GM18873 (cell line): ENCODE data around the gene KRT2.

Experiments
- ATAC-seq: cut with Tn5 transposase; IDR thresholded peaks from one replicate; pipeline ENCODE4 v1.9.1; 2021; ENCODE audit warnings: mild to moderate bottlenecking, moderate library complexity, moderate number of reproducible peaks; ENCODE audit not compliant: unreplicated experiment, low FRiP score

Gene KRT2

DNA sequence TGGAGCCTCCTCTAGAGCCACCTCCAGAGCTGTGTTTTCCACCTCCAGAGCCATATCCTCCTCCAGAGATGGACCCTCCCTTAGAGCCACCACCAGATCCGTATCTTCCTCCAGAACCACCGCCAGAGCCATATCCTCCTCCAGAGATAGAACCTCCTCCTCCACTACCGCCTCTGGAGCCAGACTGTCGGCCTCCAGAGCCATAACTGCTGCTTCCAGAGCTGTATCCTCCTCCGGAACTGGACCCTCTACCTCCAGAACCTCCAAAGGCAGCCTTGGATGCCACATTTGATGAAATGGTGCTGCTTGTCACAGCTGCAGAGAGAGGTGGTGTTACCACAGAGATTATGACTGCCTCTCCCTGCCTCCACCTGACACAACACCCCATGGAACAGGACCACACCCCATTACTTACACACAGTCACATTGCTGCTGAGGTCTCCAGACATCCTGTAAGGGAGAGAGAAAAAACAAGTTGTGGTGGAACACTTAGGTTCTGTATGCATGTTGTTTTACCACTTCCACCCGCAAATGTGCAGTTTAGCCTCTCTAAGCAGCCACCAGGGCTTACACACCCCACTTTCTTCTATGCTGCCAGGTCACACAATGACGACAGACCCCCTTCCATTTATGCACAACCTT lies 6.8 kb downstream of the KRT2 start:
- ATAC-seq: no peak

DNA sequence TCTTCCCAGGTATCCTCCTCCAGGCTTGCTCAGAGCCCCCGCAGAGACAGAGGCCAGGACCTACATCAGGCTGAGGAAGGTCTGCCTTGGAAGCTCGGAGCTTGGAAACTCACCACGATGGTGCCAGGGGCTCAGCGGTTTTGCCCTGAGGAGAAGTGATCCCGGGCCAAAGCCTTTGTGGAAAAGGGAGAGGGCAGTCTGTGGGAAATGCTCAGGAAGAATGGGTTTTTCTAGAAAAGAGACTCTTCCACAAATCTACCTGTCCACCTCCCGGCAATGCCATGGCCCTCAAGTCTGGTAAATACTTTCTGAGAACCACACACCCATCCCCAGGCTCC lies 8.0 kb downstream of the KRT2 start:
- no peak for ATAC-seq

DNA sequence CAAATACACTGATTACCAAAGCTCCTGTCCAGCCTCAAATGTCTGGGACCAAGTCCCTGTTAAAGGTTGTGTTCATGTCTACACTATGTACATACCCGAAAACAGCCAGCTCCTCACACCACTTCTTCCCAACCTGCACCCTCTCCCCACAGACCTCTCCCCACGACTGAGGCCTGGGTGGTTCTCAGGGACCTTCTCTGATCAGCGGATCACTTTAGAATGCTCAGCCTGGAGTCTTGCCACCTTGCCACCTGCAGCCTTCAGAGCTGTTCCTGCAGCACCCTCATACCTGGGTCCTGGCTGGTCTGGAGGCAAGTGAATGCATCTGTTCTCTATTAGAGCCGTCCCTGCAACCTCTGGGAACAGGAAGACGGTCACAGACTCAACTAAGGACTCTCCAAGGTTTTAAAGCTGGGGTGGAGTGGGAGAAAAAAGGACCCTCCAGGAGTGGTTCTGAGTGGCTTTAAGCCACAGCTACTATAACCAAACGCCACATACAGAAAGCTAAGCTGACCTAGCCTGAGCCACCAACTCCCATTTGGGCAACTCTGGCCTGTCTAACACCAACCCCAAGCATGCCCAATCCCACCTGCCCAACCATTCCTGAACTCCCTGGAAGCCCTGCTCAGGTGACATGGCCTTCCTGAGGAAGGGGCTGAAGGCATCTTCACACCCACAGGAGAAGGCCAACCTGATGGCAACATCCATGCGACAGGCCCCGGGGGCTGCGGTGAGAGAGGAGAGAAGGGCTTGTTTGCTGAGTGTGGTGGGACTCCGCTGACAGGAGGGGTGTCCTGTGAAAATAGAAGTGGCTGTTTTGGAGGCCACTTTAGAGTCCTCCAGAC lies 8.6 kb downstream of the KRT2 start:
- ATAC-seq: no peak

DNA sequence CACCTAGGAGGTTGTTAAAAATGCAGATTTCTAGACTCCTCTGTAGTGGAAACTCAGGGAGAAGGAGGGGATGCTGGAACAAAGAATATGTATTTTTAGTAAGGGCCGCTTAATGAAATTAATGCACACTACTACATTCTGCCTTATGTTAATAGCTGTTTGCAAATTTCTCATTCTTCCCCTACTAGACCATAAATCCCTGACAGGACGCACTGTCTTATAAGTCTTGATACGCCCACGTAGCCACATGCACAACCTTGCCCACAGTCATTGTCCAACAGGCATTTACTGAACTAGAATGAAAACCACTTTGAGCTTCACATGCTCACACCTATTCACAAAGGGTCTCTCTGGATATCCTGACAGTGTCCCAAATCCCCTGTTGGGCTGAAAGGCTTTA lies 10.5 kb downstream of the KRT2 start:
- ATAC-seq: no peak

DNA sequence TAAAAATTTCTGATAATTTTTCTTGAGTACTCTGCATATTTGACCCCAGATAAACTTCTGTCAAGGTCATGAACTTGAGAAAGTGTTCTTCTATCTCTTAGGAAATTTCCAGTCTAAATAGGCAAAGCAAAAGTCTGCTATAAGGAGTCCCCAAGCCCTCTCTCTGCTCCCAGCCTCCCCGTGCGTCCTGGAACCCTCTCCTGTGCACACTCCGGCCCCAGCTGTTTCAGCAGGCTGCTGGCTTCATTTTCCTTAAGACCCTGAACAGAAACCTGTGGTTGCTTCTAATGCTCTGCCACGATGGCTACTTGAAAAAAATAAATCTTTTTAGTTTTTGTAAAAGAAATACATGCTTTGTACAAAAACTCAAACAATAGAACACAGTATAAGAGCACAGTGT lies 14.7 kb downstream of the KRT2 start:
- ATAC-seq: no peak

DNA sequence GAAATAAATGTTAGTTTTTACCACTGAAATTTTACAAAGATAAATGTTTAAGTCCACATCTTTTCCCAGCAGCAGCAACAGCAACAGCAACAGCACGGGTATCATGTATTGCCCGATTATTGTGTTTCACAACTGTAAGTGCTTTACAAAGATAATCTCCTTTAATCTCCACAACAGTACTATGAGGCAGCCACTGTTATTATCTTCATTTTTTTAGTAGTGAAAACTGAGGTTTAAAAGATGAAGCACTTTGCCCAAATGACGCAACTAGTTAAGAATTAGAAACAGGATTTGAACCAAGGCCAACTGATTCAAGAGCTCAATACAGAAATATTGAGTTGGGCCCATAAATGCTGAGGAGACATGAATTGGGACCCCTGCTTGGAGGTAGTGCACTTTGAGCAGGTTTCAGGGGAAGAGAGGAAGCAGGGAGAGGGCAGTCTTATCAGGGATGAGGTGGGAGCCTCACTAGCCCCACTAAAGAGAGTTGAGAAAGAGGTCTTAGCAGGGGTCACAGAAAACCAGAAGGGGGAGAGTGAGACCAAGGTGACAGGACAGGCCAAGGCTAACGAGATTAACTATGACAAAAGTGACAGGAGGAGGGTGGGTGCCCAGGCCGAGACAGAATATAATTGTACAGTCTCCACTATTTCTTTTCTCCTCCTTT lies 15.3 kb downstream of the KRT2 start:
- no peak for ATAC-seq

DNA sequence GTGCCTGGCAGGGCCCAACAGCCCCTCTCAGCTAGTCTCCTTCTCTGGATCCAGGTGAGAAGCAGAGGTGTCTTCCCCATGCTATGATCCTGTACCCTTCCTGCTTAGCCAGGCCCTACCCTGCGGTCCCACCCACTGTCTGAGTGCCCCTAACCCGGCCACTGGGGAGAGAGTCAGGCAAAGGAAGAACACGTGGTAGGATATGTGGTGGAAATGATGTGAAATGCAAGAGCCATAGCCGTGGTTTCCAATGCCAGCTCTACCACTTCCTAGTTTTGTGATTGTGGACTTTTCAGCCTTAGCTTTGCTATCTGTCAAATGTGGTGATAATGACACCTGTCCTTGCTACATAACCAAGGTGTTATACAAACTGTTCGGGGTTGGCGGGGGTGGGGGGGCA lies 15.8 kb downstream of the KRT2 start:
- ATAC-seq: no peak

DNA sequence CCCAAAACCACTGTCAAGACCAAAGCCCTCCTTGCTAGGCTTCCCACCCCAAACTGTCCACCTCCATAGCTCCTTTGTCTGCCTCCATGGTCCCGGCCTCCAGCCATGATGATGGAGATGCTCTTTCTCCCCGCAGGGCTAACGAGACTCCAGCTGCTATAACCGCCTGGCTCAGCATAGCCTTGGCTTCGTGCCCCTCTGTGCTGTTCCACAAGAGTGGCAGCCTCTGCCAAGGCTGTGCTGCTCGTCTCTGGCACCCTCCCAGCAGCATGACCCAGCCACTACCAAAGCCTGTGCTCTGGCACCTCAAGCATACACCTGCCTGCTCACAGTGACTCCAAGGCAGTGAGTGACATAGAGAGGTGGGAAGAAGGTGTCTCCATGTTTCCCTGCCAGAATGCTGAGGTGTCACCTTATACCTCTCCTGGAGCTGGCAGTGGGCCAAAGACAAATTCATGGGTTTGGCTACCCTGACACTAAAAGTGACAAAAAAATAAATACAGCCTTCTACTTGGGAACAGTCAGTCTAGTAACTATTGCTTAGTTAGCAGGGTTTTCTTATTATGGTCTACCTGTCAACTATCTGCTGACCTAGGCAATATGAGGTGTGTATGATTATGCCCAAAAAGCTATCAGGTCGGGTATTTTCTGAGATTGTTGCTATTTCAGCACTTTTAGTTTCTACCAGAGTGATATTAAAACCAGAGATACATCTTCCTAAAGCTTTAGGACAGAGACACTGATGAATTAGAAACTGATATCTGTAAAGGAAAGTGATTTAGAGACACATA lies 17.6 kb downstream of the KRT2 start:
- no peak for ATAC-seq

DNA sequence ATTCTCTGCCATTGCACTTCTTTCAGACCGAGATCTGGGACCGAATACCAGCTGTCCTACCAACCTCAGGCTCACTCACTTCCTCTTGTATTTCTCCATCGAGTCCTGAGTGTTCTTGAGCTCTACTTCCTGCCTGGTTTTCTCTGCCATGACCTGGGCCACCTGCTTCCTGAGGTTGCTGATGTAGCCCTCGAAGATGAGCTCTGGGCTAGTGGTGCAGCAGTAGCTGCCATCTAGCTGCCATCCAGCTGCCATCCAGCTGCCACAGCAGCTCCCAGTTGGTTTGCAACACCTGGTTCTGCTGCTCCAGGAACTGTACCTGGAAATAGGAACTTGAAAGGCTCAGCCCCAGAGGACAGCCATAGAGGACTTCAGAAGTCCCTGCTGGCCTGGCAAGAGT lies 18.6 kb downstream of the KRT2 start:
- ATAC-seq: no peak

DNA sequence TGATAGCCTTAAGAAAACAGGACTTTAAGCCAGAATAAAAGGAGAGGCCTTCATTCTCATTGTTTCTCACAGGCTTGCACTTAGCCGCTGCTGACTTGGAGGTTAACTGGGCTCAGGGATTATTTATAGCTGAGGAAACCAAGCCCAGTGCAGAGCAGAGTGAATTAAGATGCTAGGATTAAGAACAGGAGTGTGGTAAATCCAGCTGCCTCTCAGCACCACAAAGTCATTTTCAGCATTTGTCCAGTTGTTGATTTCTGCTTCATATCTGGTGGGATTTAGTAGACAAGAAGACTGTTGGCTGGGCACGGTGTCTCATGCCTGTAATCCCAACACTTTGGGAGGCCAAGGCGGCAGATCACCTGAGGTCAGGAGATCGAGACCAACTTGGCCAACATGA lies 19.4 kb downstream of the KRT2 start:
- ATAC-seq: no peak

DNA sequence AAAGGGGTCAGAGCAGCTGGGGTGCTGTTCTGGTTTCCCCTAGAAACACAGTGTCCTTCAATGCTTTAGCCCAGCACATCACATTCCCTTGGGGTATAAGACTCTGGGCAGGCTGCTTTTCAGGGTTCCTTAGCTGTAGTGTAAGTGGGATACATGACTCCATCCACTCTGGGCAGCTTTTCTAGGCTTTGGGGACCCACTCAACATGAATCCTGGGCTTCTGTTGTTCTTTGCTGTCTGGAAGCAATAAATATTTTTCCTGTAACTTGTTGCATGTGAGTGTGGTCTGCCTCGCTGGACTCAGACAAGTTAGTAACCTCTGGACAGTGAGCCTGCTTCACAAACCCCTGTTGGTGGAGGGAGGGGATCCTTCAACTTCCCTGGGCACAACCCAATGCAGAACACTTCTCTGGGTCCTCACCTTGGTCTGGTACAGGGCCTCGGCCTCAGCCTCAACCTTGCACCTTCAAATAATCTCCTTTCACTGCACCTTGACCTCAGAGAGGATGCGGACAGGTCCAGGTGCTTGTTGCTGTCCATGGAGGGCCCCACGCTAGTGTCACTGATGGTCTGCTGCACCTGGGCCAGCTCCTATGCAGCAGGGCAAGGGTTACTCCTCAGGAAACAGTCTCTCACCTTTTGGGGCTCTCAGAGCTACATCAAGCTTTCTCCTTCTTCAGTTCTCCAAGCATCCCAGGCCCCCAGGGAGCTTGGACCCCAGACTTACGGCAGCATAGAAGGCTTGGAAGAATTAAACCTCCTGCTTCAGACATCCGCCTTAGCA lies 20.1 kb downstream of the KRT2 start:
- ATAC-seq: no peak

DNA sequence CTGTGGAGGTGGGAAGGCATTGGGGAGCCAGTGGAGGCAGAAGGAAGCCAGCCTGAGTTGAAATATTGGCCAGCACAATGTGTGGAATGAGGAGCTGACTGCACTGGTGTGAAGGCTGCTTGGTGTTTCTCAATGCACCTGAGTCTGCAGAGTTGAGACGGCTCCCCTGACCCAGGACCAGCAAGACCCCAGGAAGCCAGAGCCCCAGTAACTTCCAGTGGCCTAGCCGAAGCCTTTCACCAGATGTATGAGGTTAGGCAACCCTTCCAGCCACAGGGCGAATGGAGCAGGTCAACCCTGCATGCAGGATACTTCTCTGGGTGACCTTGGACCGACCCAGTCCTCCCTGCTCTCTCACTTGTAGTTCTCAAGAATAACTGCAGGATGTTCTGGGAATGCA lies 20.7 kb downstream of the KRT2 start:
- ATAC-seq: no peak

DNA sequence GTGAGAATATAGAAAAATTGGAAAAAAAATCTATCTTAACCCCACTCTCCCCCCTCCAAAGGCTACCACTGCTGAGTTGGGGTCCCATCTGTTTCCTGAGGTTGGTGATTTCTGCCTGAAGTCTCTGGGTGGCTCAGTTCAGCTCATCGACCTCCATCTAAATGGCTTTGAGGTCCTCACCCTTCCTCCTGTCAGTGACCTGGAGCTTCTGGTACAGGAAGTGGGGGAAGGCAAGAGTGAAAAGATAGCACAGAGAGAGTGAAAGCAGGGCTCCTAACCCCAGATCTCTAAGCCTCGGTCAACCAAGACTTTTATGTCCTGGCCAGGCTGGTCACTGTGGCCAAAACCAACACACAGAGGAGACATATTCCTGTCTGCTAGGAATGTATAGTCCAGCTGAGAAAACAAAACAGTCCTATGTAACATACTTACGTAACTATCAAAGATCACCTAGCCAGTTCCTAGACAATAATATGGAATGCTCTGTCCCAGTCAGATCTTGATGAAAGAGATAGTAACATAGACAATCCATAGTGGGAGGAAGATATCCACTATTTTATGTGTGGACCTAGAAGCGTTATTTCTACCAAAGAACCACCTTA lies 21.3 kb downstream of the KRT2 start:
- ATAC-seq: no peak

DNA sequence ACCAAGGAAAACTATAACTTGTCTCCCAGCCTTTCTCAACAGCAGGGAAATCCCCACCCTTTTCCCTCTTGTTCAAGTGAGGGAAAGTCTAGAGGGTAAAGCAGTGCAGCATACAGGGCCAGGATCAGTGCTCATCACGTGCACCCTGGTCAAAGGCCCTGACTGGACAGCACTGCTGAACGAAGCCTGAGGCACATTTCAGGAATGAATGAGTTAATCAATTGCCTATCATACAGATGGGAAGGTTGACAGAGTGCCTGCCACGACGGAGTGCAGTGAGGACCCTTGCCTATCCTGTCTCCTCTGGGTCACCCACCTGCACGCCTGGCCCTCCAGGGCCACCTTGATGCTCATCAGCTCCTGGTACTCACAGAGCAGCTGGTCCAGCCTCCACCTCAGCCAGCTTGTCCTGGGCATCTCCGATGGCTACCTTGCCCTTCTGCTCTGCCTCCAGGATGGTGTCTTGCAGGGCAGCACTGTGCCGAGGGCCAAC lies 22.0 kb downstream of the KRT2 start:
- ATAC-seq: no peak

DNA sequence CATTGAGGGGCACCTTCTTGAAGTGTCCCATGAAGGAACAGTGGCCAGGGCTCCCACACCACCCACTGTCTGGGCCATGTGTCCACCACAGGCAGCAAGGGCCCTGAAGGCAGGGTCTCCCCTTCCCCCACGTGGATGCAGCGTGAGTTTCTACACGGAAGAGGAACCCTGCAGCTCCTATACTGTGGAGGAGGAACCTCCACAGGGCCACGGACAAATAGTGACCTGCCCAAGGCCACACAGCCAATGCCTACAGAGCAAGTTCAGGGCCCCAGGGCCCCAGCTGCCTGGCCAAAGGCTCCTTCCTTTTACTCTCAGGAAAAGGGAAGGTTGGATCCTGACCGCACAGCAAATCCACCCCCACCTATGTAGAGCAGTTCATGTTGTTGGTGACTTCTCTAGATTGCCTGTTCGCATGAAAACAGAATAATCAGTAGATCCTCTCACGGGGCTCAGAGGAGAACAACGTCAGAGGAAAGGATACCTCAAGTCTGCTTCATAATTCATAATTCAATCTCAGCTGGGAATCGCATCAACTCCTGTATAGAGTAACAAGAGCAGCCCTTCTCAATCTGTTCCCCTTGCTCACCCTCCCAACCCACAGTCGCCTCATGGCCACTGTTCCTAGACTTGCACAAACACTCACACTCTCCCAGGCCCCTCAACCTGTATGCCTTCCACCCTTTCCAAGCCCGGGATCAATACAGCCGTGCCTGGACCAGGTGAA lies 22.6 kb downstream of the KRT2 start:
- no peak for ATAC-seq

DNA sequence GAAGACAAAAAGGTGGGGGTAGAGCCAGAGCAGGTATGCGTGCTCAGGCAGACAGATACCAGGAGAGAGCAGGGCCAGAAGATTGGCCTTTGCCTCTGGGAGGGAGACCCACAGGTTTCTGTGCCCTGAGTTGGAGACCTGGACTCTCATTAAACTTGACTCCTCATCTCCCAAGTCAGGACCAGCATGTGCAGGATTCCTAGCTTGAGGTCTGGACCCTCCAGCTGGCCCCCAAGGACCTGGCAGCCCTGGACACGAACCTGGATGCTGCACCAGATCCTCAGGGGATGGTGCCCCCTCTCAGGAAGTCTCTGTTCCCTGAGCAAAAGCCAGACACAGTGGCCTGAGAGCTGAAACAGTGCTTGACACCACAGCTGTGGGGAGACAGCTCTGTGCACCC lies 23.2 kb downstream of the KRT2 start:
- ATAC-seq: no peak

DNA sequence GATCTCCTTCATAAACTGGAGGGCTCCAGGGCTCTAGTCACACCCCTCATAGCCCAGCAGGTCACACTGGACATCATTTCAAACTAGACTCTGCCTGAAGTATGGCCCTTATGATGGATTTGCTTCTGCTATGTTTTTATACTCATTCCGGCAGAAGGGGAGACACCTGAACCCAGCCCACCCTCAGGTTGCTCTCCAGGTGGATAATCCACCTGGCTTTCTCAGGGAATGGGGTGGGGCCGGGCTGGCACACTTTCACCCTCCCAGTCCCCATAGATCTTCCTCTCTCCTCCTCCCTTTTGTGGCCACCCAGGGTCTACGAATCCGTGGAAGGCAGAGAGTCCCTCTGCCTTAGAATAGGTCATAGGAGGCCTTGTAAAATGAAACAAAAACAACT lies 23.9 kb downstream of the KRT2 start:
- no peak for ATAC-seq

DNA sequence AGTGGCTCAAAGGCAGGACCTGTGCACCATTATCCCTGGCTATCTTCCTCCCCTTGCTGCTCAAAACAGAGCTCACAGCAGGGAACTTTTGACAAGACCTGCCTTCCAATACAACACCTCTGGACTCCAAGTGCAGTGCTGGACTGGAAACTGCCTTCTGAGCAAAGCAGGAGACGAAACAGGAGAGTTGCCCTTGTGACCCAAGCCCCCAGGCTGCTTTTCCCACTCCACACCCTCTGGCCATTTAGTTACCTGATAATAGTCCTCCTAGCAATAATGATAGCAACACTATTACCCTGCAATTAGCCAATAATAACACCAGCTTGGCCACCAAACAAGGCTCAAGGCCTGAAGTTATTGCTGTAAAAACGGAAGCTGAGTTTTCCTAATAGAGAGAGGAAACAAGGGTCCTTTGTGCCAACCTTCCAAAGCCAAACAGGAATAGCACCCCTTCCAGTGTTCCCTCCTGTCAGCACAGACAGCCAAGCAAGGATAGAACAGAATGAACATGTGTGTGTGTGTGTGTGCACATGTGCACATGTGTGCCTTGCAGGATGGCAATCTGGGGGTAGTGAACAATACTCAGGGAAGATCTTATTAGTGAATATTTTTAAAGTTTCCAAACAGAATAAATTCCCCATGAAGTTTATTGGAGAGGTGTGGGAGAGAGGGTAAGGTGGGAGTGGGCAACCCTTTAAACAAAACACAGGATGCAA lies 24.5 kb downstream of the KRT2 start:
- ATAC-seq: no peak
